Measurements from ENCODE around the gene CRAT.

GRCh38 chr9:129108805-129109536 lies 1.6 kb downstream of the CRAT start:
- TF ChIP-seq CREB1 (CRISPR knock-in tag; IDR thresholded peaks at IDR 0.05; ENCODE audit: low read depth) (no peak), EZH2phosphoT487 (IDR thresholded peaks at IDR 0.05; ENCODE audit: unreplicated experiment) (no peak), CTCF (conservative IDR thresholded peaks at IDR 0.05; ENCODE audit: low read depth in 2 of 2) (no peak), REST (IDR thresholded peaks at IDR 0.05; ENCODE audit: unreplicated experiment) (no peak), EZH2 (IDR thresholded peaks at IDR 0.05; ENCODE audit: low read depth, unreplicated experiment) (no peak), POLR2AphosphoS5 (IDR thresholded peaks at IDR 0.05; ENCODE audit: low read depth) (no peak), ETS1 (IDR thresholded peaks at IDR 0.05) (no peak), JUNB (IDR thresholded peaks at IDR 0.05; ENCODE audit: unreplicated experiment) (no peak), ZNF331 (CRISPR knock-in tag; IDR thresholded peaks at IDR 0.05; ENCODE audit: low read depth) (no peak)

Data from GM23338 (cell line).